H1 (cell line): ENCODE data around the gene SLC1A7. TPM values are rescaled to one million over a fixed set of nuclear protein-coding genes. Genes with fewer than 3 reads are reported as not detected.

ENCODE experiments used
- CTCF ChIA-PET: fragments of 300-600 bp; sonication (Branson Sonifier 250); formaldehyde crosslinking; loops from one replicate; lab custom pipeline; 2021; ENCODE audit not compliant: partially characterized antibody; lab: Charles Lee
- POLR2A ChIA-PET: fragments of 300-600 bp; sonication (Branson Sonifier 250); formaldehyde crosslinking; loops from one replicate; lab custom pipeline; 2021; ENCODE audit warnings: inconsistent platforms; ENCODE audit not compliant: partially characterized antibody; lab: Charles Lee
- DNase-seq, 2 experiments: peaks; one replicate each; pipeline versions ENCODE4 v3.0.0 to v3.0.0-alpha.2; 2010 to 2022; ENCODE audit warnings: low spot score in 2 of 2, low read depth in 1 of 2, mixed read lengths in 1 of 2
- FAIRE-seq: peaks from 2 replicates; lab custom pipeline; 2011; peaks lifted over from hg19 to GRCh38; lab: Jason Lieb, UNC
- H2AFZ ChIP-seq: 2 replicates; pipeline ENCODE4 v1.8.1; 2012; ENCODE audit warnings: low read length, inconsistent platforms
- H2AK5ac ChIP-seq: 2 replicates; pipeline ENCODE4 v1.6.1; 2013; ENCODE audit warnings: low read depth, low read length
- H2BK120ac ChIP-seq: replicated peaks from 2 replicates; pipeline ENCODE3; 2013; ENCODE audit warnings: low read depth, low read length, inconsistent platforms
- H2BK12ac ChIP-seq: 2 replicates; pipeline ENCODE4 v1.6.1; 2013; ENCODE audit warnings: low read depth, low read length
- H2BK15ac ChIP-seq: 2 replicates; pipeline ENCODE4 v1.6.1; 2013; ENCODE audit warnings: low read length
- H2BK20ac ChIP-seq: 2 replicates; pipeline ENCODE4 v1.6.1; 2013; ENCODE audit warnings: low read length
- H2BK5ac ChIP-seq: 2 replicates; pipeline ENCODE4 v1.6.1; 2013; ENCODE audit warnings: low read depth, low read length
- H3K14ac ChIP-seq: 2 replicates; pipeline ENCODE4 v1.6.1; 2013; ENCODE audit warnings: inconsistent platforms; ENCODE audit not compliant: insufficient read length
- H3K18ac ChIP-seq: 2 replicates; pipeline ENCODE4 v1.6.1; 2013; ENCODE audit warnings: low read length; ENCODE audit errors: extremely low read depth
- H3K23ac ChIP-seq: 2 replicates; pipeline ENCODE4 v1.6.1; 2013; ENCODE audit warnings: inconsistent platforms; ENCODE audit not compliant: insufficient read length
- H3K23me2 ChIP-seq: 2 replicates; pipeline ENCODE4 v1.6.1; 2013; ENCODE audit warnings: low read depth, low read length
- H3K27ac ChIP-seq: 2 replicates; pipeline ENCODE4 v1.6.1; 2011; ENCODE audit warnings: low read depth, low read length, inconsistent platforms
- H3K27me3 ChIP-seq, 4 experiments: replicated peaks in 1 of 4; 1 replicate in 1 of 4; 2 replicates in 3 of 4; pipeline versions ENCODE4 v1.6.1 to v1.8.1; 2011 to 2013; ENCODE audit warnings: low read length in 3 of 4, mild to moderate bottlenecking in 3 of 4, inconsistent platforms in 2 of 4, mixed read lengths in 2 of 4, moderate library complexity in 1 of 4; ENCODE audit not compliant: control insufficient read depth in 3 of 4, insufficient read depth in 3 of 4; ENCODE audit errors: extremely low read depth in 1 of 4
- H3K36me3 ChIP-seq, 4 experiments: 2 replicates each; pipeline versions ENCODE4 v1.6.1 to v1.8.1; 2011 to 2013; ENCODE audit warnings: mild to moderate bottlenecking in 4 of 4, low read length in 3 of 4, moderate library complexity in 2 of 4, control low read depth in 1 of 4, inconsistent platforms in 1 of 4; ENCODE audit not compliant: insufficient read depth in 4 of 4, control insufficient read depth in 2 of 4
- H3K4ac ChIP-seq: replicated peaks from 2 replicates; pipeline ENCODE3; 2013; ENCODE audit warnings: low read length, low read depth, mixed read lengths, inconsistent platforms; ENCODE audit not compliant: insufficient read length
- H3K4me1 ChIP-seq, 4 experiments: replicated peaks in 1 of 4; 1 replicate in 1 of 4; 2 replicates in 3 of 4; pipeline versions ENCODE4 v1.6.1 to v1.8.1; 2011 to 2013; ENCODE audit warnings: low read length in 3 of 4, inconsistent platforms in 2 of 4, mixed read lengths in 1 of 4; ENCODE audit not compliant: insufficient read depth in 4 of 4, control insufficient read depth in 3 of 4
- H3K4me2 ChIP-seq, 2 experiments: 2 replicates each; pipeline versions ENCODE4 v1.6.1 to v1.8.1; 2011 to 2013; ENCODE audit warnings: low read depth in 2 of 2, low read length in 2 of 2, control low read depth in 1 of 2, inconsistent platforms in 1 of 2, mild to moderate bottlenecking in 1 of 2; ENCODE audit not compliant: insufficient read depth in 1 of 2
- H3K4me3 ChIP-seq, 4 experiments: fragments of 200-600, 300-600 bp in 1 of 4; sonication (generic), shearing (Covaris generic), sonication (Bioruptor Twin) in 1 of 4; 2 replicates each; pipeline versions ENCODE4 v1.5.1 to v1.8.1; 2011 to 2016; ENCODE audit warnings: low read length in 4 of 4, low read depth in 3 of 4, control low read depth in 2 of 4, inconsistent platforms in 2 of 4, mild to moderate bottlenecking in 2 of 4, mixed read lengths in 1 of 4, moderate library complexity in 1 of 4; ENCODE audit not compliant: insufficient read depth in 2 of 4; ENCODE audit errors: extremely low read depth in 1 of 4
- H3K56ac ChIP-seq: replicated peaks from 2 replicates; pipeline ENCODE3; 2013; ENCODE audit warnings: low read depth, mild to moderate bottlenecking, mixed read lengths, low read length, inconsistent platforms; ENCODE audit not compliant: insufficient read length
- H3K79me1 ChIP-seq: 2 replicates; pipeline ENCODE4 v1.6.1; 2013; ENCODE audit warnings: low read depth, low read length, control low read depth
- H3K79me2 ChIP-seq, 2 experiments: 2 replicates each; pipeline versions ENCODE4 v1.6.1 to v1.8.1; 2012 to 2013; ENCODE audit warnings: low read length in 2 of 2, mild to moderate bottlenecking in 2 of 2, inconsistent platforms in 1 of 2; ENCODE audit not compliant: insufficient read depth in 2 of 2, control insufficient read depth in 1 of 2
- H3K9ac ChIP-seq, 4 experiments: replicated peaks in 1 of 4; 1 replicate in 1 of 4; 2 replicates in 3 of 4; pipeline versions ENCODE4 v1.6.1 to v1.8.1; 2011 to 2013; ENCODE audit warnings: low read depth in 3 of 4, low read length in 3 of 4, control low read depth in 2 of 4, mild to moderate bottlenecking in 2 of 4, moderate library complexity in 2 of 4, inconsistent platforms in 1 of 4; ENCODE audit errors: extremely low read depth in 1 of 4
- H3K9me3 ChIP-seq, 2 experiments: 2 replicates each; pipeline versions ENCODE4 v1.6.1 to v1.8.1; 2012 to 2013; ENCODE audit warnings: mild to moderate bottlenecking in 2 of 2, moderate library complexity in 2 of 2, control low read depth in 1 of 2, inconsistent platforms in 1 of 2, low read depth in 1 of 2, low read length in 1 of 2, mixed read lengths in 1 of 2; ENCODE audit not compliant: insufficient read depth in 2 of 2
- H4K20me1 ChIP-seq, 2 experiments: replicated peaks in 1 of 2; 2 replicates each; pipeline versions ENCODE3 to v1.8.1; 2011 to 2013; ENCODE audit warnings: inconsistent platforms in 2 of 2, low read length in 2 of 2, mild to moderate bottlenecking in 1 of 2; ENCODE audit not compliant: insufficient read depth in 2 of 2, control insufficient read depth in 1 of 2
- H4K5ac ChIP-seq: 2 replicates; pipeline ENCODE4 v1.6.1; 2013; ENCODE audit warnings: low read length, low read depth, mixed read lengths, inconsistent platforms; ENCODE audit not compliant: insufficient read length
- H4K8ac ChIP-seq: 2 replicates; pipeline ENCODE4 v1.8.0; 2013; ENCODE audit warnings: mild to moderate bottlenecking, moderate library complexity, low read length, inconsistent platforms; ENCODE audit not compliant: insufficient read depth; ENCODE audit errors: extremely low read depth
- H4K91ac ChIP-seq: replicated peaks from 2 replicates; pipeline ENCODE3; 2013; ENCODE audit warnings: low read length, mixed read lengths, inconsistent platforms; ENCODE audit not compliant: insufficient read length
- BRCA1 ChIP-seq: IDR thresholded peaks from 2 replicates; pipeline ENCODE4 v1.6.1; 2012; ENCODE audit warnings: low read depth, low read length, improper control_type of control experiment
- CEBPB ChIP-seq: IDR thresholded peaks from 2 replicates; pipeline ENCODE4 v1.6.1; 2012; ENCODE audit warnings: low read depth, low read length
- CREB1 ChIP-seq: IDR thresholded peaks from 2 replicates; pipeline ENCODE4 v1.6.1; 2012; ENCODE audit warnings: inconsistent platforms
- EZH2 ChIP-seq: fragments of 200-600 bp; sonication (generic); IDR thresholded peaks from 2 replicates; pipeline ENCODE4 v1.7.1; 2012; ENCODE audit warnings: low read depth, mild to moderate bottlenecking, moderate library complexity, low read length, inconsistent platforms; ENCODE audit not compliant: severe bottlenecking
- SP1 ChIP-seq: IDR thresholded peaks from 2 replicates; pipeline ENCODE4 v1.6.1; 2011; ENCODE audit warnings: low read depth, low read length
- TAF7 ChIP-seq: optimal IDR thresholded peaks from 2 replicates; pipeline ENCODE3; 2011; ENCODE audit warnings: low read depth, mild to moderate bottlenecking, inconsistent platforms, low read length, moderate library complexity, borderline replicate concordance
- WGBS, 2 experiments: shearing (Covaris generic) in 1 of 2; methylation state at CpG; one replicate each; pipeline versions ENCODE4 v1.1.6 to v1.1.7; 2013 to 2015; ENCODE audit warnings: low lambda C conversion rate in 2 of 2, mixed read lengths in 2 of 2, inconsistent platforms in 1 of 2, low coverage in 1 of 2, missing lambda C conversion rate in 1 of 2; ENCODE audit not compliant: insufficient replicate concordance in 2 of 2, insufficient coverage in 1 of 2, insufficient read length in 1 of 2; ENCODE audit errors: extremely low coverage in 1 of 2, missing lambda C conversion rate in 1 of 2; 5-methylcytosine and 5-hydroxymethylcytosine counted together
- polyA plus RNA-seq, 7 experiments: library from polyadenylated mRNA; depleted of rRNA in 3 of 7; stranded (reverse) in 5 of 7; unstranded in 2 of 7; fragments of >200 nt in 5 of 7; fragments of 200-250 nt in 2 of 7; gene quantifications; 1 replicate in 5 of 7; 2 replicates in 1 of 7; 4 replicates in 1 of 7; pipeline versions ENCODE4 v1.2.1 to v1.2.3, GENCODE V29; 2011 to 2013; ENCODE audit warnings: missing spikeins in 2 of 7, mixed read lengths in 2 of 7
- total RNA-seq: library from RNA; stranded (reverse); fragmentation: NEBNext Ultra II Directional; extraction: Animal tissue kit (Norgen Biotek cat#: 25700); gene quantifications from 2 replicates; pipeline ENCODE4 v1.2.1, GENCODE V29; 2021

The SLC1A7 gene
- total and polyA plus RNA-seq, 2 of the 8 experiments (the other 6 are each of a cell fraction or from before 2014, with no cell fraction given): not detected

GRCh38 chr1:53111693-53112092 lies 30.7 kb downstream of the SLC1A7 start:
- no peak overlapping the region for H2BK15ac ChIP-seq
- H3K56ac ChIP-seq: no peak overlapping the region
- WGBS, 2 experiments: 73% methylated on average over 5 of the region's 5 CpGs; no CpG with 5 or more reads in 1 of the 2 experiments
- peaks cover 0 to 4% of the 10 kb centered on the region in 2 experiments; a peak in 2 of 4 replicates for H3K9me3 ChIP-seq
- no peak overlapping the region for H3K4me3 ChIP-seq
- H3K36me3 ChIP-seq: no peaks in the 10 kb centered on the region
- no peak overlapping the region for H2BK5ac ChIP-seq
- no peak overlapping the region for H2AK5ac ChIP-seq
- H3K27ac ChIP-seq: no peak overlapping the region
- no peak overlapping the region for H3K4ac ChIP-seq
- H3K14ac ChIP-seq: no peak overlapping the region
- no peak for TF ChIP-seq SP1
- TF ChIP-seq TAF7: no peak
- TF ChIP-seq EZH2: no peak
- TF ChIP-seq BRCA1: no peak
- TF ChIP-seq CEBPB: no peak
- TF ChIP-seq CREB1: no peak
- H2BK120ac ChIP-seq: no peak overlapping the region
- H2AFZ ChIP-seq: no peak overlapping the region
- no peaks in the 10 kb centered on the region for H3K79me2 ChIP-seq
- no peak overlapping the region for H2BK12ac ChIP-seq
- POLR2A ChIA-PET: no interaction called here
- no peak overlapping the region for H2BK20ac ChIP-seq
- peaks cover 0 to 3% (median 0%) of the 10 kb centered on the region in 4 experiments; a peak in 1 of 7 replicates for H3K27me3 ChIP-seq
- H4K91ac ChIP-seq: no peak overlapping the region
- no peak overlapping the region for H3K9ac ChIP-seq
- no peak overlapping the region for H3K18ac ChIP-seq
- H3K23me2 ChIP-seq: no peaks in the 10 kb centered on the region
- no peak overlapping the region for H4K5ac ChIP-seq
- peaks cover 0 to 18% (median 7%) of the 10 kb centered on the region in 4 experiments; a peak in 5 of 7 replicates for H3K4me1 ChIP-seq
- DNase-seq (no peak), FAIRE-seq (no peak)
- no peaks in the 10 kb centered on the region for H3K79me1 ChIP-seq
- no peak overlapping the region for H3K4me2 ChIP-seq
- H4K8ac ChIP-seq: no peak overlapping the region
- no peaks in the 10 kb centered on the region for H4K20me1 ChIP-seq
- CTCF ChIA-PET: interaction anchor here (1.0 to 2.9 kb wide), 6 partner anchors 10 to 74 kb away, joined by 3 to 11 read pairs (median 4); no protein-coding TSS in a partner anchor
- H3K23ac ChIP-seq: no peak overlapping the region
